ENCODE results near the gene SRP19.

GRCh38 chr5:112823181-112823580 is 37.9 kb upstream of the SRP19 start:
- TF ChIP-seq CEBPB (IDR thresholded peaks at IDR 0.05) (no peak), RAD21 (IDR thresholded peaks at IDR 0.05; ENCODE audit: low read depth) (no peak)

Measured in Ishikawa (cell line).